ENCODE results near the gene C1QTNF5. TPM values are rescaled to one million over a fixed set of nuclear protein-coding genes. Genes with fewer than 3 reads are reported as not detected.
"Not testable (repeated sequence)": the region's sequence is repeated elsewhere in the genome, so short reads cannot be mapped to it uniquely, and the experiment has no call there.

C1QTNF5 gene
- 10 to 100 TPM; 36.0 to 70.5 (median 41.8) TPM for polyA plus RNA-seq (ENCODE audit: insufficient read depth in 1 of 5, insufficient read length in 5 of 5, low replicate concordance in 1 of 5)
- long read RNA-seq, donor 1, transcript C1QTNF5-203 (2 exons, 1,046 nt) = major isoform, 40 of 68 reads
- long read RNA-seq, donor 1, transcript C1QTNF5-202 (3 exons, 1,356 nt) = minor isoform, 23 of 68 reads
- long read RNA-seq, donor 1, partial matches to known transcripts = 0 of 68 reads
- long read RNA-seq, donor 1, other reads (novel, unspliced or antisense) = 0 of 68 reads
- long read RNA-seq, donor 2, transcript C1QTNF5-203 (2 exons, 1,046 nt) = major isoform, 24 of 39 reads
- long read RNA-seq, donor 2, transcript C1QTNF5-202 (3 exons, 1,356 nt) = minor isoform, 15 of 39 reads
- long read RNA-seq, donor 2, partial matches to known transcripts = 0 of 39 reads
- long read RNA-seq, donor 2, other reads (novel, unspliced or antisense) = 0 of 39 reads
- long read RNA-seq, donor 3, transcript C1QTNF5-202 (3 exons, 1,356 nt) = minor isoform, 22 of 50 reads
- long read RNA-seq, donor 3, transcript C1QTNF5-203 (2 exons, 1,046 nt) = major isoform, 28 of 50 reads
- long read RNA-seq, donor 3, partial matches to known transcripts = 0 of 50 reads
- long read RNA-seq, donor 3, other reads (novel, unspliced or antisense) = 0 of 50 reads
- long read RNA-seq, donor 4, transcript C1QTNF5-202 (3 exons, 1,356 nt) = minor isoform, 9 of 19 reads
- long read RNA-seq, donor 4, transcript C1QTNF5-203 (2 exons, 1,046 nt) = major isoform, 10 of 19 reads
- long read RNA-seq, donor 4, partial matches to known transcripts = 0 of 19 reads
- long read RNA-seq, donor 4, other reads (novel, unspliced or antisense) = 0 of 19 reads
- long read RNA-seq, donor 5, transcript C1QTNF5-202 (3 exons, 1,356 nt) = minor isoform, 23 of 56 reads
- long read RNA-seq, donor 5, transcript C1QTNF5-203 (2 exons, 1,046 nt) = major isoform, 25 of 56 reads
- long read RNA-seq, donor 5, partial matches to known transcripts = 7 of 56 reads
- long read RNA-seq, donor 5, other reads (novel, unspliced or antisense) = 0 of 56 reads
- long read RNA-seq, donor 6, transcript C1QTNF5-202 (3 exons, 1,356 nt) = minor isoform, 17 of 53 reads
- long read RNA-seq, donor 6, transcript C1QTNF5-203 (2 exons, 1,046 nt) = major isoform, 36 of 53 reads
- long read RNA-seq, donor 6, partial matches to known transcripts = 0 of 53 reads
- long read RNA-seq, donor 6, other reads (novel, unspliced or antisense) = 0 of 53 reads
- long read RNA-seq, donor 7, transcript C1QTNF5-202 (3 exons, 1,356 nt) = major isoform, 30 of 42 reads
- long read RNA-seq, donor 7, transcript C1QTNF5-203 (2 exons, 1,046 nt) = minor isoform, 10 of 42 reads
- long read RNA-seq, donor 7, partial matches to known transcripts = 0 of 42 reads
- long read RNA-seq, donor 7, other reads (novel, unspliced or antisense) = 0 of 42 reads
- long read RNA-seq, donor 8, transcript C1QTNF5-202 (3 exons, 1,356 nt) = major isoform, 9 of 17 reads
- long read RNA-seq, donor 8, transcript C1QTNF5-203 (2 exons, 1,046 nt) = minor isoform, 8 of 17 reads
- long read RNA-seq, donor 8, partial matches to known transcripts = 0 of 17 reads
- long read RNA-seq, donor 8, other reads (novel, unspliced or antisense) = 0 of 17 reads

- peak; percentile 90 to 92 for DNase-seq
These were observed at the start of gene C1QTNF5 for GRCh38 chr11:119340335-119341221. Gene C1QTNF5, minus strand, starts transcription at chr11:119340883. Its CDS starts 486 bp downstream, at chr11:119340397.

GRCh38 chr11:119389611-119390254, 49.0 kb upstream of the C1QTNF5 start:
- no peak for DNase-seq

GRCh38 chr11:119388103-119388502, 47.4 kb upstream of the C1QTNF5 start:
- DNase-seq = no peak

- DNase-seq = no peak
These were observed 43.6 kb upstream of the C1QTNF5 start for GRCh38 chr11:119384332-119384731.

- not testable (repeated sequence) for DNase-seq
These were observed 41.8 kb upstream of the C1QTNF5 start for GRCh38 chr11:119382513-119382912.

GRCh38 chr11:119382101-119382500, 41.4 kb upstream of the C1QTNF5 start:
- DNase-seq = no peak

- DNase-seq = peak; percentile 96 to 97
These were observed 40.7 kb upstream of the C1QTNF5 start, which contains the start of gene USP2 for GRCh38 chr11:119381181-119381988. Gene USP2, minus strand, starts transcription at chr11:119381690. Its CDS starts 8,210 bp downstream, at chr11:119373480.

- no peak for DNase-seq
These were observed 40.1 kb upstream of the C1QTNF5 start for GRCh38 chr11:119380827-119381180.

GRCh38 chr11:119380160-119380826, 39.6 kb upstream of the C1QTNF5 start:
- DNase-seq = no peak

GRCh38 chr11:119378851-119379465, 38.3 kb upstream of the C1QTNF5 start:
- DNase-seq = no peak

GRCh38 chr11:119377961-119378667, 37.4 kb upstream of the C1QTNF5 start:
- DNase-seq = no peak

- no peak for DNase-seq
These were observed 36.6 kb upstream of the C1QTNF5 start for GRCh38 chr11:119377112-119377901.

GRCh38 chr11:119376197-119376847, 35.6 kb upstream of the C1QTNF5 start:
- peak in 1 of 2 donors; percentile 58 for DNase-seq

- DNase-seq = no peak
These were observed 34.9 kb upstream of the C1QTNF5 start for GRCh38 chr11:119375337-119376196.
